Vagina (tissue), 2 donors: Measurements from ENCODE around the gene SF3B4. TPM values are rescaled to one million over a fixed set of nuclear protein-coding genes. Genes with fewer than 3 reads are reported as not detected.

Source experiments
- DNase-seq, 2 donors: peaks; one replicate each; pipeline ENCODE4 v3.0.0-alpha.2; 2017; ENCODE audit errors: extremely low spot score in 2 of 2
- H3K27ac ChIP-seq: fragments of 200-600 bp; sonication (generic); one replicate; pipeline ENCODE4 v1.5.1; 2019
- H3K27me3 ChIP-seq: fragments of 200-600 bp; sonication (generic); one replicate; pipeline ENCODE4 v1.5.1; 2019
- H3K36me3 ChIP-seq, 2 donors: fragments of 200-600 bp; sonication (generic); one replicate each; pipeline ENCODE4 v1.5.1; 2017 to 2019
- H3K4me1 ChIP-seq: fragments of 200-600 bp; sonication (generic); one replicate; pipeline ENCODE4 v1.5.1; 2019
- H3K4me3 ChIP-seq, 2 donors: fragments of 200-600 bp; sonication (generic); 1 replicate in 1 of 2; 2 replicates in 1 of 2; pipeline ENCODE4 v1.5.1; 2016 to 2019
- H3K9me3 ChIP-seq: fragments of 200-600 bp; sonication (generic); one replicate; pipeline ENCODE4 v1.5.1; 2019
- CTCF ChIP-seq, 3 experiments: fragments of 450-650 bp in 2 of 3; fragments of 200-600 bp in 1 of 3; sonication (generic) in 1 of 3; IDR thresholded peaks; one replicate each; pipeline ENCODE4 v1.5.1; 2017 to 2019; ENCODE audit warnings: antibody characterized with exemption in 3 of 3, mild to moderate bottlenecking in 2 of 3, moderate library complexity in 2 of 3
- POLR2A ChIP-seq, 2 donors: fragments of 450-650 bp; IDR thresholded peaks; one replicate each; pipeline ENCODE4 v1.6.1; 2017; ENCODE audit warnings: antibody characterized with exemption in 2 of 2, mild to moderate bottlenecking in 2 of 2, moderate library complexity in 2 of 2
- POLR2AphosphoS5 ChIP-seq, 2 donors: sonication (generic); formaldehyde crosslinking; IDR thresholded peaks; one replicate each; pipeline ENCODE4 v1.9.0; 2017; ENCODE audit warnings: antibody characterized with exemption in 2 of 2, mild to moderate bottlenecking in 2 of 2, low read depth in 1 of 2; ENCODE audit not compliant: insufficient read depth in 1 of 2
- intact Hi-C: fragments of 100-400 bp; cut with DNase I; formaldehyde crosslinking; loops from one replicate; pipeline ENCODE4 v1.15.1; 2023
- total RNA-seq: library from RNA; depleted of rRNA; stranded (reverse); fragments of >200 nt; gene quantifications from one replicate; pipeline ENCODE4 v1.2.3, GENCODE V29; 2016

SF3B4 gene
- total RNA-seq, 1 donor from 2014 or later = 21.6 TPM

DNA sequence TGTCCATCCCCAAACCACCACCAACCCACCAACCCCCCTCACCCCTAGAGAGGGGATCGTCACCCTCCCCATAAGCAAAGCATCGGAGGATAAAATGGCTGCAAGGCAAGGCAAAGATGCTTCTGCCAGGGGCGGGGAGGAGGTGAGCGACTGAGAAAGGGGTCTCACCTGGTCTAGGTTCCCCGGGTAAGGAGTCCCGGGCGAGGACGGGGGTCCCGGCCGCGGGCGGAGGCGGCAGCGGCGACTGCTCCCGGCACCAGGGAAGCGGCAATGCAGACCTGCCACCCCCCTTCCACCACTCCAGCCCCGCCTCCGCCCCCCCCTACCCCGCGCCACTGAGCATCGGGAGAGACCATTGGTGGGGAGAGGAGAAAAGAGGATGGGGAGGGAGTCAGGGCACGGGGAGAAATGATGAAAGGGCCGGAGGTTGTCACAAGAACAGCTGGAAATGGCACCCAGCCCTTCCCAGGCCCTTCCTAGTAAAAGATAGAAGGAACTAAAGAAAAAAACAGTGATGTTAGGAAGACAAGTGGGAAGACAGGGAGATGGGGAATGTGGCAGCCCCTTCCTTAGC, 9.9 kb downstream of the SF3B4 start, which contains the start of gene SV2A:
Gene SV2A, minus strand, starts transcription at position 274 of the 574 bp plus-strand sequence. CDS start 4,004 bp downstream, outside the sequence.
- peaks cover 0 to 5% of the 10 kb centered on the region in 2 donors for H3K36me3 ChIP-seq
- no peaks in the 10 kb centered on the region for H3K27me3 ChIP-seq
- intact Hi-C loops = no loop called here
- peaks cover 27% of the 10 kb centered on the region for H3K4me1 ChIP-seq
- peak within 1 kb of the TSS; percentile 61 to 69 for H3K4me3 ChIP-seq
- TF ChIP-seq CTCF (IDR thresholded peaks at IDR 0.05) (no peak), POLR2A (IDR thresholded peaks at IDR 0.05) (peak in 1 of 2 donors; percentile 16), POLR2AphosphoS5 (IDR thresholded peaks at IDR 0.05; ENCODE audit: insufficient read depth in 1 of 2, low read depth in 1 of 2) (peak in 1 of 2 donors; percentile 76)
- H3K27ac ChIP-seq = peak within 1 kb of the TSS; percentile 48
- H3K9me3 ChIP-seq = no peaks in the 10 kb centered on the region
- no peak for DNase-seq

DNA sequence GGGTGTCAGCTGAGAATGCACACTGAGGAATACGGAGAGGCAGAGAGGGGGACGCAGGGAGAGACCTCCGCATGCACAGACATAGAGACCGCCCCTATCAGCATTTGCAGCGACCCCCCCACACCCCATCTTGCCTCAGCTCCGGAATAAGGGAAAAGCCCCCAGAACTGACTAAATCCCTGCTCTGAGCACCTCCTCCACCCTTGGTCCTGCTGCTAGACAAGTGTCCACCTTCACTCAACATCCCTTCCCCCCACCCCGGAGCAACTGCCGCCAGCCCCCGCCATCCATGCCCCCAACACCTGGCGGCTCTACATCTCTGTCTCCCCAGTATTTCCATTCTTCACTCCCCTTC, 10.7 kb downstream of the SF3B4 start:
- Histone ChIP-seq H3K4me3 (peak overlapping the region; percentile 61 to 69), H3K4me1 (peaks cover 27% of the 10 kb centered on the region), H3K36me3 (no peaks in the 10 kb centered on the region), H3K27me3 (no peaks in the 10 kb centered on the region), H3K9me3 (no peaks in the 10 kb centered on the region), H3K27ac (peak overlapping the region; percentile 48)
- TF ChIP-seq POLR2AphosphoS5 (IDR thresholded peaks at IDR 0.05; ENCODE audit: insufficient read depth in 1 of 2, low read depth in 1 of 2) = no peak
- TF ChIP-seq POLR2A (IDR thresholded peaks at IDR 0.05) = no peak
- no peak for TF ChIP-seq CTCF (IDR thresholded peaks at IDR 0.05)
- intact Hi-C loops = no loop called here
- no peak for DNase-seq

DNA sequence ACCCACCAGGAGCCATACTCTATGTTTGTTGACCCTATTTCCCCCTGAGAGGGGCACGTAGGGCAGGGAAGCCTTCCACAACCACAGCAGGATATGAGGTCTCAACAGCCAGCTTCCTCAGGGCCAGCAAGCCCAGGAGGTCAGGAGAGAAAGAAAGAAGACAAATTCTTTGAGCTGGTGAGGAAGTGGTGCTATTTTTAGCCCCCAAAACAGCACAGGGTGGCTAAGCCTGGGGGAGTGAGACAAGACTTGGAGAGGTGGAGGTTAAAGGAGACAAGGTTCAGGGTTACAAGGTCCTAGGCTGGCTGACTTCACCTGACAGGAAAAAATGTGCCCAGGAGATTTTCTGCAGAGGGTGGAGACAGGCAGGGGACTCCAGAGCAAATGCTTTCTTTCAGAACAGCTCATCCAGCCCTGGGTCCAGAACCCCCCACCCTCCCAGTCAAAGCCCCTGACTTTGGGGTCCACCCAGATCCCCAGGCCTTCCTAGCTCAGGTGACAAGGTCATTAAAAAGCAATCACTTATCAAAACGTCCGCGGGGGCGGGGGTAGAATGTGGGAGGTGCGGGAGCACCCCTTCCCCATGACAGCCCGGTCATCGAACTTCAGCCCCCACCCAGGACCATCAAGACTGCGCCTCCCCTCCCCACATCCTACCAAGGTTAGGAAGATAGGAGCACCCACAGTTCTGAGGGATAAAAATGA, 11.3 kb downstream of the SF3B4 start:
- no peaks in the 10 kb centered on the region for H3K27me3 ChIP-seq
- H3K36me3 ChIP-seq = no peaks in the 10 kb centered on the region
- no peak for TF ChIP-seq POLR2AphosphoS5 (IDR thresholded peaks at IDR 0.05; ENCODE audit: insufficient read depth in 1 of 2, low read depth in 1 of 2)
- no peak for TF ChIP-seq CTCF (IDR thresholded peaks at IDR 0.05)
- TF ChIP-seq POLR2A (IDR thresholded peaks at IDR 0.05) = no peak
- no peak overlapping the region for H3K27ac ChIP-seq
- peak overlapping the region; percentile 61 to 69 for H3K4me3 ChIP-seq
- H3K9me3 ChIP-seq = no peaks in the 10 kb centered on the region
- H3K4me1 ChIP-seq = peaks cover 27% of the 10 kb centered on the region
- no peak for DNase-seq
- intact Hi-C loops = no loop called here

- no peak for TF ChIP-seq POLR2A (IDR thresholded peaks at IDR 0.05)
- no peak for TF ChIP-seq POLR2AphosphoS5 (IDR thresholded peaks at IDR 0.05; ENCODE audit: insufficient read depth in 1 of 2, low read depth in 1 of 2)
- TF ChIP-seq CTCF (IDR thresholded peaks at IDR 0.05) = no peak
- H3K4me1 ChIP-seq = peaks cover 27% of the 10 kb centered on the region
- no peak overlapping the region for H3K4me3 ChIP-seq
- H3K27me3 ChIP-seq = no peaks in the 10 kb centered on the region
- DNase-seq = no peak
- intact Hi-C loops = no loop called here
- H3K36me3 ChIP-seq = no peaks in the 10 kb centered on the region
- H3K27ac ChIP-seq = no peak overlapping the region
- H3K9me3 ChIP-seq = no peaks in the 10 kb centered on the region
Measured at GRCh38 chr1:149915429-149916192, 12.0 kb downstream of the SF3B4 start.
